ENCODE results near the gene SH3PXD2A.
"Not testable (repeated sequence)": the region's sequence is repeated elsewhere in the genome, so short reads cannot be mapped to it uniquely, and the experiment has no call there.

Gene SH3PXD2A

GRCh38 chr10:103849880-103850571 lies 5.3 kb downstream of the SH3PXD2A start:
- peak; percentile 96 for DNase-seq (ENCODE audit: low read depth)

GRCh38 chr10:103849212-103849877 lies 6.0 kb downstream of the SH3PXD2A start:
- no peak for DNase-seq (ENCODE audit: low read depth)

DNA sequence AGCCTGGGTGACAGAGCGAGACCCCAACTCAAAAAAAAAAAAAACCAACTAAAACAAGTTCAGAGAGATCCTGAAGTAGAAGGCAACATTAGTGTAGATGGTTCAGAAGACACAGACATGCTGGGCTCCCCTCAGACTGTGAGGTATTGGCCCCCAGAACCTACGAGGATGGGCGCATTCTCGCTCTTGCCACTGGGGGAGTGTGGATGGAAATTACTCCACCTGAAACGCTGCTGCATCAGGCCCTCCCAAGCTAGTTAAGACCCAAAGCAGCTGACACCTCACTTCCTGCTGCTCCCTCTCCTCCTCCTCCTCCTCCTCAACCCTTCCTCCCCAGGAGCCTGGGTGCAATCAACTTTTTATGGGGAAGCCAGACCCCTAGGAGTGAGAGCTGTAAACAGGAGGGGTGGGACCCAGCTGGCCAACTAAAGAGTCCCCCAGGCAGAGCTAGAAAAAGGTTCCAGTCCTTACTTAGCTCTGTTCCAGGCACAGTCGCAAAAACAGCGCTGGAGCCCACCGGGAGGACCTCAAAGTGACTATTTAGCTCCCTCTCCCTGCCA lies 7.4 kb downstream of the SH3PXD2A start:
- DNase-seq (ENCODE audit: low read depth): no peak

- no peak for DNase-seq (ENCODE audit: low read depth)
Observed at GRCh38 chr10:103847346-103847745, 8.0 kb downstream of the SH3PXD2A start.

- no peak for DNase-seq (ENCODE audit: low read depth)
Observed at GRCh38 chr10:103845972-103846371, 9.4 kb downstream of the SH3PXD2A start.

DNA sequence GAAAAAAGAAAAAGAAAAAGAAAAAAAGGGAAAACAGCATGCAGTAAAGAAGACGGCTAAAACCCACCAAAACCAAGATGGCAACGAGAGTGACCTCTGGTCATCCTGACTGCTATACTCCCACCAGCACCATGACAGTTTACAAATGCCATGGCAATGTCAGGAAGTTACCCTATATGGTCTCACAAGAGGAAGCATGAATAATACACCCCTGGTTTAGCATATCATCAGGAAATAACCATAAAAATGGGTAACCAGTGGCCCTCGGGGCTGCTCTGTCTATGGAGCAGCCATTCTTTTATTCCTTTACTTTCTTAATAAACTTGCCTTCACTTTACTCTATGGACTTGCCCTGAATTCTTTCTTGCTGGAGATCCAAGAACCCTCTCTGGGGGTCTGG lies 10.0 kb downstream of the SH3PXD2A start:
- DNase-seq (ENCODE audit: low read depth): not testable (repeated sequence)

DNA sequence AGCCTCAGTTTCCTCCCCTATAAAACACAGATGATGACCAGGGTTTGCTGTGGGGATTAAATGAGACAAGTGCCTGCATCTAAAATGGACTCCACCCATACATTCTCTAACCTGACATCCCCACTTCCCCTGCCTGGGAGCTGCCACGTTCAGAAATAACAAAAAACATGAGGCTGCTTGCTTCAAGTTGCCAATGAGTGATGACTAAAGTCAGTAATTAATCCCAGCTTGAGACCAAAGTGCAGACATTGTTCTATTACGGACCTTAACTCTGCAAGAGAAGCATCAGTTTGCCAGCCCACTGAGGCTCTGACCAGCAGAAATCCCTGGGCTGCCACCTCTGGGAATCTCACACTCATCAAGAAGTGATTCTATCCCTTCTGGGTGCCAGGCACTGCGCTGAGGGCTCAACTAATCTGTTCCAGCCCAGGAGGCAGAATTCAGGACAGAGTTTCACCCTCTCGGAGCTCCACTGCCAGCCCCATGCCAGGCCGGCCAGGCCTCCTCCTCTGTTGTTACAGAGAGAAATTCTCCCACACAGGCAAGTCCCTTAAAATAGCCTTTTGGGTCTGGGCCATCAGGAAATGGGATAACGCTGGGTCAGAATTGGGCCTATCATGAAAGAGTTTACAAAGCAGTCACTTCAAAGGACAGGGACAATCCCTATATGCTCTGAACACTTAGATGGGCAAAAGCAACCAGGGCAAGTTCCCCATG lies 11.4 kb downstream of the SH3PXD2A start:
- DNase-seq (ENCODE audit: low read depth): peak; percentile 66

- no peak for DNase-seq (ENCODE audit: low read depth)
Observed at GRCh38 chr10:103843045-103843444, 12.3 kb downstream of the SH3PXD2A start.

GRCh38 chr10:103842605-103843004 lies 12.8 kb downstream of the SH3PXD2A start:
- DNase-seq (ENCODE audit: low read depth): no peak

GRCh38 chr10:103841519-103841918 lies 13.9 kb downstream of the SH3PXD2A start:
- DNase-seq (ENCODE audit: low read depth): no peak

- no peak for DNase-seq (ENCODE audit: low read depth)
Observed at GRCh38 chr10:103840740-103841070, 14.7 kb downstream of the SH3PXD2A start.

DNA sequence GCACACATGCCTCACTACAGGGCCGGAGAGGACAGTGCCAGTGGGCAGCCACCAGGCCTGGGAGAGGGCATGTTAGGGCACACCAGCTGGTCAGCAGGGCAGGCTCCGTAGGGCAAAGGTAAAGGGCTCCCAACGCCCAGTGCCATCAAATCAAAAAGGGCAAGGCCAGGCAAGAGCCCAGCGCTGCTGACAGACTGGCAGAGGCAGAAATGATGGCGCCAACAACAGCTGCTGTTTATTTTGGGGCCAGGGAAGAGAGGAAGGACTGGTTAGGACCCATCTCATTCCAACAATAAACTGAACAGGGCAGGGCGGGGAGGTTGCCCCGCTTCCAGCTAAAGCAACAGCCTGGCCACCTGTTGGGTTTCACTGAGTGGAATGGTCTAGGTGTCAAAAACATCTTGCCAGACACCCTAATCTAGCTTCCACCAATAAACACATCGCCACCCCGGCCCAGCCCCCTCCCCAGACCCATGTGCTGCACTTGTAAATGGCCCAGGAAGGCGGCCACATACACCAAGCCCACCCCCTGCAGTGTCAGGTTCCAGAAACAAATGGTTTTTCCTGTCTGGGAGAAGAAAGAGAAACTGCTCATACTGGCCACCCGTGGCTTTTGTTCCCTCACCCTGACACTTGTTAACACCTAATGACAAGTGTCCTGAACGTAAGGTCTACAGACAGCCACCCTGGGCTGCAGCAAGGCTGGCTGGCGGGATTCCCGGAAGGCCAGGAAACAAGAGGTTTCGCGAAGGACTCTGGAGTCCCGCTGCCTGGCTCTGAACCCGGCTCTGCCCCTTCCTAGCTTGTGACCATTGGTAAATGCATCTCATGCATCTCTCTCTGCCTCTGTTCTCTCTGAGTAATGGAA lies 15.3 kb downstream of the SH3PXD2A start:
- no peak for DNase-seq (ENCODE audit: low read depth)

GRCh38 chr10:103839519-103839871 lies 15.9 kb downstream of the SH3PXD2A start:
- DNase-seq (ENCODE audit: low read depth): no peak

- DNase-seq (ENCODE audit: low read depth): no peak
Observed at GRCh38 chr10:103838862-103839518, 16.4 kb downstream of the SH3PXD2A start.

DNA sequence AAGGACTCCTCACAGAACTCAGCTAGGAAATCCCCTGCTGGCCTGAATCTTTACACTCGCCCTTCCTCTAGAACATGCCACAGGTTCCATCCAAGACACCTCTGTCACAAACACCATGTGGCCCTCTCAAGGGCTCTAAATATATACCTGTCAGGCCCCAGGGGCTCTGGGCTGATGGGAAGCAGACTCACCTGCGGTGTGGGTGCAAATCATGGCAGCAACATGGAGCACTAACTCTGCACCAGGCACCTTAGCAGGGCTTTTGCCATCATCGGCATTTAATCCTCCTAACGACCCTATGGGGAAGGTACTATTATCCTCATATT lies 17.3 kb downstream of the SH3PXD2A start:
- DNase-seq (ENCODE audit: low read depth): no peak

- no peak for DNase-seq (ENCODE audit: low read depth)
Observed at GRCh38 chr10:103837370-103838069, 17.9 kb downstream of the SH3PXD2A start.

DNA sequence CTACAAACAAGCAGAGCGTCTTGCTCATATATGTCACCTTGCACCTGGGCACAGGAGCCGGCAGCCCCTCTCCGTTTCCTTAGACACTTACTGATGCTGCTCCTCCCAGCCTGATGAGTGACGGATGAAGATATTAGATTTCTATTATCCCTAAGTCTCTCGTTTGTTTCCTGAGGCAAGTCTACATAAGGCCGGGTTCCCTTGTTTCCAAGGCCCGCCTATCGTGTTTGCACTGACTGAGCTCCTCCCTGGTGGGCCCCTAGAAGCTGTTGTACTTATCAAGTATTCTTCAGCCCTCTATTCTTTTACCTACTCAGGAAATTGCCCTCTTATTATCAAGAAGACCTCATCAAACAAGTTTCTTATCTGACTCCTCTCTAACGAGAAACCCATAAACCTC lies 18.5 kb downstream of the SH3PXD2A start:
- DNase-seq (ENCODE audit: low read depth): no peak

- no peak for DNase-seq (ENCODE audit: low read depth)
Observed at GRCh38 chr10:103836273-103836672, 19.1 kb downstream of the SH3PXD2A start.

DNA sequence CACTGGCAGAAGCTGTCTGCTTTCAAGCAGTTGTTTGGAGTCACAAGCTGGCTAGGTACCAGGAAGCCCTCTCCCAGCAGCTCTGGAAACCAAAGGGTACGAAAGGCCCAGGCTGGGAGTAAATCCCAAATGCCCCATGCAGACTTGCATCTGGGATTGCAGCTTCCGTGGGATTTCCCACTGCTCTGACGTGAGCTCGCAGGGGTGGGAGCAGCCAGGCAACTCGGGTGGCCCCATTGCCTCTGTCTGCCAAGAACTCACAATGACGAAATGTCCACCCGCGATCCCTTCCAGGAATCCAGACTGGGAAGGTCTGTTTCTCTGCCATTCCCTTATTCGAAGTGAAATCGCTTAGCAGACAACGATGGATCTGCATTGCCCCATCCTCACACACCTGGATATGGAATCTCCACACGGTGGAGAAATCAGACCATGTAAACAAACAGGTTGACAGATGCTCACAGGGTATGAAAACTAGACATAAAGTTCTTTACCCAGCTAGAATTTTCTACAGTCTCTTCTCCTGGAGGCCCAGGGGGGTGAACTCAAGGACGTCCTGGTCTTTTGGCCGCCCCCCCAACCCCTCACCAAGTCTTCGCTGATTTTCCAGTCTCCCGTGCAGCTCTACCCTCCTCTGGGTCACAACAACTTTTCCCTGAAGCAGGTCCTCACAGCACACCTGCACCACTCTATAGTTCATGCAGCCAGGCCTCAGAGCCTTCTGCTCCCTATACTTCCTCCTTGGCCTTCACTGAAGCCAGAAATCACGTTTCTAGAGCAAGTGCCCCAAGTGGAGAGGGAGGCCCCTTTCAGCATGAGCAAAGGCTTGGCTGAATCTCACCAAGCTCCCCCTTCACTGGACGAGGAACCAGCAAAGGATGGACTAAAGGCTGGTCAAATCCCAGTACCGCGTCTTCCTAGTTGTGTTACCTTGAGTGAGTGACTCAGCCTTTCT lies 20.0 kb downstream of the SH3PXD2A start:
- peak; percentile 65 for DNase-seq (ENCODE audit: low read depth)
